CD4-positive, alpha-beta T cell treated with Interleukin-4 for 1 hour (primary cell): ENCODE data around the gene ZFY.
"Not testable (repeated sequence)": the region's sequence is repeated elsewhere in the genome, so short reads cannot be mapped to it uniquely, and the experiment has no call there.

Experiments used
- DNase-seq, 2 donors: peaks; one replicate each; pipeline ENCODE4 v3.0.0-alpha.2; 2020 to 2022

Gene ZFY

GRCh38 chrY:2979283-2979682 lies 44.1 kb downstream of the ZFY start:
- DNase-seq: no peak

- DNase-seq: no peak
Measured at GRCh38 chrY:2984491-2984890, 49.3 kb downstream of the ZFY start.

- DNase-seq: not testable (repeated sequence)
Measured at GRCh38 chrY:2987178-2987577, 52.0 kb downstream of the ZFY start.

- not testable (repeated sequence) for DNase-seq
Measured at GRCh38 chrY:2997369-2997768, 62.2 kb downstream of the ZFY start.

GRCh38 chrY:3002190-3002589 lies 67.0 kb downstream of the ZFY start:
- no peak for DNase-seq

- DNase-seq: peak in 1 of 2 donors; percentile 10
Measured at GRCh38 chrY:3002680-3003515, 67.7 kb downstream of the ZFY start.

GRCh38 chrY:3003516-3003830 lies 68.3 kb downstream of the ZFY start:
- DNase-seq: peak in 1 of 2 donors; percentile 26

- DNase-seq: peak in 1 of 2 donors; percentile 65
Measured at GRCh38 chrY:3003846-3004245, 68.7 kb downstream of the ZFY start.

- not testable (repeated sequence) for DNase-seq
Measured at GRCh38 chrY:3006031-3006430, 70.8 kb downstream of the ZFY start.

- DNase-seq: no peak
Measured at GRCh38 chrY:3007967-3008366, 72.8 kb downstream of the ZFY start.

GRCh38 chrY:3012226-3012625 lies 77.0 kb downstream of the ZFY start:
- DNase-seq: no peak

GRCh38 chrY:3016594-3016993 lies 81.4 kb downstream of the ZFY start:
- DNase-seq: no peak

GRCh38 chrY:3018546-3018945 lies 83.4 kb downstream of the ZFY start:
- no peak for DNase-seq

GRCh38 chrY:3019584-3019983 lies 84.4 kb downstream of the ZFY start:
- no peak for DNase-seq

GRCh38 chrY:3021176-3021575 lies 86.0 kb downstream of the ZFY start:
- no peak for DNase-seq

GRCh38 chrY:3023606-3024005 lies 88.4 kb downstream of the ZFY start:
- DNase-seq: no peak

- DNase-seq: no peak
Measured at GRCh38 chrY:3025357-3025756, 90.2 kb downstream of the ZFY start.
